SK-MEL-5 (cell line): ENCODE measurements around the gene GPR31. TPM values are rescaled to one million over a fixed set of nuclear protein-coding genes. Genes with fewer than 3 reads are reported as not detected.
"Not testable (repeated sequence)": the region's sequence is repeated elsewhere in the genome, so short reads cannot be mapped to it uniquely, and the experiment has no call there.

ENCODE experiments used
- DNase-seq: peaks from one replicate; pipeline ENCODE4 v3.0.0-alpha.2; 2016; ENCODE audit warnings: low read depth, low spot score
- in situ Hi-C: cut with HindIII; loops from 2 replicates; pipeline ENCODE4 v1.10.0; 2016; ENCODE audit warnings: low sequenced_read_pairs, high pct_unique_total_duplicates, low pct_unique_long_range_greater_than_20kb
- total RNA-seq: library from RNA; depleted of rRNA; stranded (reverse); fragments of >200 nt; shearing (Covaris generic); gene quantifications from 2 replicates; pipeline ENCODE4 v1.2.3, GENCODE V29; 2014

GPR31 gene
- total RNA-seq, 1 experiment from 2014 or later, result not detected

DNA sequence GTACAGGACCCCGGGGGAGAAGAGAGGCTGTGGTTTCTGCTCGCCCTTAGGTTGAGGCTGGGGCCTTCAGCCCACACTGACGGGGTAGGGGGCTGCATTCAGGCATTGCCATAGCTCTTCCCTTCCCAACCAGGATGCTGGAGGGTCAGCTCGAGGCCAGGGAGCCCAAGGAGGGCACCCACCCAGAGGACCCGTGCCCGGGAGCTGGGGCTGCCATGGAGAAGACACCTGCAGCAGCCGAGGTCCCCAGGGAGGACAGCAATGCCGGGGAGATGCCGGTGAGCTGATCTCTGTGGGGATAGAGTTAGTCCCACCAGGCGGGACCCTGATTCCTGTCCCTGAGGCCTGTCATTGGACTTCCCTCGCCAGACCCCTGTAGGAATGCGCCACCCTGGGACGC lies 14.2 kb upstream of the GPR31 start:
- in situ Hi-C loops, DNase-seq: not testable (repeated sequence)

DNA sequence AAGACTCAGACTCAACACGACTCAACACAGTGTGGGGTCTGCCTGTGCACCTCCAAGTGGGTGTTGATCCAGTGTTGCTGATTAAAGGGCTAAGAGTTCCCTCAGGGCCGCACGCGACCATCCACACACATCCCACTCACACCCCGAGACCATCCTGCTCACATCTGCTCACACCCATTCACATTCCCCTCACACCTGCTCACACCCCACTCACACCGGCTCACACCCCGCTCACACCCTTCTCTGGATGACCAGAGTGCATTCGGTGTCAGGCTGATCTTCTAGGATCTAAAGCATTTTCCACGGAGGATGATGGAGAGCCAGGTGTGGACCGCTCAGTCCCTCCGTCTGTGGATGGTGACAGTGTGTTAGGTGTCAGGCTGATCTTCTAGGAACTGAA lies 13.5 kb upstream of the GPR31 start:
- in situ Hi-C loops, DNase-seq: not testable (repeated sequence)

DNA sequence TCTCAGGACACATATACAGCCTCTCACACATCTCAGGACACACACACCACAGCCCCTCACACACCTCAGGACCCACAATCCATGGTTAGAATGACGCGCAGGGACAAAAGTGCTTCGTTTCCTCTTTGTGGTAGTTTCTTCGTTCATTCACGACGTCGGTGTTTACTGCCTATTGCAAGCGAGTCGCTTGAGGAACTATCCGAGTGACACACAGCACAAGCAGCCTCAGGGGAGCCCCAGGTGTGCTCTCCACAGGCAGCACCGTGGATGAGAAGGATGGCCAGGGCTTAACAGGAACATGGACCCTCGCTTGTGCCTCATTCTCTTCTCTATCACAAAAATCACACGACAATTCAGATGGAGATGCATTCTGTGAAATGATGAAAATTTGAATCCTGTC lies 12.1 kb upstream of the GPR31 start:
- in situ Hi-C loops, DNase-seq: not testable (repeated sequence)

DNA sequence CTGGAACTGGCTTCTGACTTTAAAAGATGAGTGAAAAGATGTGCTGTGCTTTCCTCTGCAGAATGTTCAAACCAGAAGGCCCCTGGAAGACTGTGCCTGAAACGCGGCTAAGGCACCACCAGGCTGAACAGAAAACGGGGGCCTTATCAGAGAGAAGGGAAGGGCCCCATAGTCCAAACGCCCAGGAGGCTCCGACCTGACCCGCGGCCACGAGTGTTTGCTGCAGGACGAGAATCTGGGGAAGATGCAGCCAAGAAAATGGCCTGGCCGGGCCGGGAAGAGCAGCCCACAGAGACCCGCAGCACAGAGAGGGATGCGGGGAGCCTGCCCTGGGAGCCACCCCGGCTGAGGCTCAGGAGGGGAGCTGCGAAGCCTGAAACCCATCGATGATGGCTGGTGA lies 10.5 kb upstream of the GPR31 start:
- DNase-seq, in situ Hi-C loops: not testable (repeated sequence)

DNA sequence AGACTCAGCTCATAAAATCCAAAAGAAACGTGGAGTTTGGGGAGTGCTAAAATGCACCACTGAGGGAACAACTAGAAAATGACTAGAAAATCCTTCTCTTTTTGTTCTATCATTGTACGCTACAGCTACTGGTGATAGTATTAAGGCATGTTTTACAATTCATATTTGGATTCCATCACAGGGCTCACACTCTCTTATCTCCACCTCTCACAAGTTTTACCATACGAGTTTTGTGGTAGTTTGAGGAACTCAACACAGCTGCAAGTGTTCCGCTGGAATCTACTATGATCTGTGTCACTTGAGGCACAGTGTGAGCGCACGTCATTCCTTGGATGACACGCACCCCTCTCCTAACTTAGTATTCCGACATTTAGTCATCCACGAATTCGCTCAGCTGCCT lies 9.9 kb upstream of the GPR31 start:
- in situ Hi-C loops, DNase-seq: not testable (repeated sequence)

- in situ Hi-C loops, result no loop called here
Observed at GRCh38 chr6:167165858-167166471, 8.2 kb upstream of the GPR31 start.

DNA sequence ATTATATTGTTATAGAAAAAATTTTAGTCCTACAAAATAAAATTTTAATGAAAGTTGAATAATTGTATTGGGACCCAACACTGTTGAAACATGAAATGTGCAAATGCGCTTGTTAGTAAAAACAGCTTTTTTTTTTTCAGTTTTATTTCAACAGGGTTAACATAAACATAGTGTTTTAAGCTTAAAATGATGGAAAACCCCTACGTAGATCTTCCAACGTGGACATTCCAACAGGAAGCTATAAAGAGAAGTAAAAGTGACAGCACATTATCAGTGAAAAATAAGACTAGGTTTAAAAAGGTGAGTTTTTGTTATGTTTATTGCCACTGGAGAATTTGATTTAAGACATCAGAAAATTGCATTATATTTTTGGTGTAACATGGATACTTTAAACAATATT lies 6.5 kb upstream of the GPR31 start:
- in situ Hi-C loops, result no loop called here

More at GRCh38 chr6:167165858-167166471, 8.2 kb upstream of the GPR31 start:
- DNase-seq, result no peak

DNA sequence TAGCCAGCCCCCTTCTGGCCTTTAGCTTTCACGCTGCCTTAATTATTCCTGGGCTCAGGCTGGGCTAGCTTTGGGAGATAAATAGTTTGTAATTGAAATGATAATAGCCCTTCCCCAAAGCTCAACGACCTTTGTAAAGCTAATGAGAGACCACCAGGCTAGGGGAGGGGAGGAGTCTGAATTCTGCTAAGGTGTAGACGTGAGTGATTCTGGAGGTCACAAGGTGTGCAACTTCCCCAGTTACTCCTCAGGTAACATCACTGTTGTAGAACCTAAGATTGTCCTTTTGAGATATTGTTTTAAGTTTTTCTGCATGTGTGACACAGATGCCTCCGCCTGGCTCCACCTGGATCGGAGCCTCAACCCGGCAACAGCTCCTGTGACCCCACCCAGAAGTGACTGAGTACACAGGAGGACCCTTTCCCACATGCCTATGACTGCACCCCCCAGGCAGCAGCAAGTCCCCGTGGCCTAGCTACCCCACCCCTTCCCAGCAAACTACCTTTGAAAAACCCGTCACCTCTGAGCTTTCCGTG lies 5.8 kb upstream of the GPR31 start:
- in situ Hi-C loops, result no loop called here
- DNase-seq, result no peak

More for the DNA sequence above, 6.5 kb upstream of the GPR31 start:
- DNase-seq, result no peak

DNA sequence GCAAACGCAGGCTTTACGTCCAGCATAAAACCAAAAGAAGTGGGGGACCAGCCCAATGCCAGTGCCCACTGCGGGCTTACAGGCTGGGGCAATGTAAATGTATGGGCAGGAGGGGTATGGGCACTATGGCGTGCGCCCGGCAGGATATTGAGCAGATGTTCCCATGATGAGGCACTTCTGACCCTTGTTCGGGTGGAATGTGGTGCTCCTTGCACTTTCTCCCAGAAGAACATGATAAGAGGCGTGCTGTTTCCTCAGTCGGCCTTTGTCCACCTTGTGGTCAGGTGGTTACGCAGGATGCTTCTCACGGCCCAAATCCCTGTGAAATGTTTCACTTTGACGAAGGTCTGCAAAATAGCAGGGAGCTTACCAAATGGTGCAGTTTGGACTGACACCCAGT lies 4.8 kb upstream of the GPR31 start:
- in situ Hi-C loops, result no loop called here
- DNase-seq, result no peak

DNA sequence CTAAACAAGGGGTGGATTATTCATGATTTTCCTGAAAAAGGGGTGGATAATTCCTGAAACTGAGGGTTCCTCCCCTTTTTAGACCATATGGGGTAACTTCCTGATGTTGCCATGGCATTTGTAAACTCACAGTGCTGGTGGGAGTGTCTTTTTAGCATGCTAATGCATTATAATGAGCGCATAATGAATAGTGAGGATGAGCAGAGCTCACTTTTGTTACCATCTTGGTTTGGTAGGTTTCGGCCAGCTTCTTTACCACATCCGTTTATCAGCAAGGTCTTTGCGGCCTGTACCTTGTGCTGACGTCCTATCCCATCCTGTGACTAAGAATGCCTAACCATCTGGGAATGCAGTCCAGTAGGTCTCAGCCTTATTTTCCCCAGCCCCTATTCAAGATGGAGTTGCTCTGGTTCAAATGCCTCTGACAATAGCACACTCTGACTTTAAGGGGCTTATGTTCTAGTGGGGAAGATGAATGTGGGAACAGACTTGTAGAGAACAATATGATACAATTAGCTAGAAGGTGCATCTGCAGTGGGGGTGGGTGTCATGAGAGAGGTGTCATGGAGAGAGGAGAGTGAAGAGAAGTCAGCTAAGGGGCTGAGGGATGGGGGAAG lies 4.2 kb upstream of the GPR31 start:
- in situ Hi-C loops, result no loop called here
- DNase-seq, result no peak

DNA sequence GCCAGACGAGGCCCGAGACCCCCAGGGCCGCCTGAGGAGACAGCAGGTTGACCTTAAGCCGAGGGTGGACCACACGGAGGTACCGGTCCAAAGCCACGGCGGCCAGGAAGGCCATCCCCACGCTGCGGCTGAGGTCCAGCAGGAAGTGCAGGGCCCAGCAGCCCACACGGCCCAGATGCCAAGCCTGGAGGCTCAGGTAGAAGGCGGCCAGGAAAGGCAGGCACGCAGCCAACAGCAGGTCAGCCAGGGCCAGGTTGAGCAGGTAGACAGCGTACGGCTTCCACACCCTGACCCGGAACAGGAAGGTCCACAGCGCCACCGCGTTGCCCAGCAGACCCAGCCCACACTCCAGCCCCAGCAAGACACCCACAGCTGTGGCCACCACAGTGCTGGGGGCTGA lies 366 bp downstream of the GPR31 start:
- in situ Hi-C loops, result no loop called here

DNA sequence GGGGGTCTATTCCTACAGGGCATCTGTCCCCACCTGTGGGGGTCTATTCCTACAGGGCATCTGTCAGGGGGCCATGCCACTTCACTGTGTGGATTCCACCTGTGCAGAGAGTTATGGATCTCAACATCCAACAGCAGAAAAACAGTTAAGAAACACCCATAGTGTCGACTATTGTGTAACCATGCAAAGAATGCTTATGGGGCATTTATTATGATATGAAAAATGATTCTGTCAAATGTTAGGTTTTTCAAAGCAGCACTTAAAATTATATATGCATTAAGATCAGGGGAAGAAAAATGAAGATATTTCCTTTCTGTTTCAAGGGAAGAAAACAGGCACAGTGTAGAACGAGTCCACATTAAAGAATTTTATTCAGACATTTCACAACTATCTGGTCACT lies 2.9 kb downstream of the GPR31 start:
- DNase-seq, result no peak
- in situ Hi-C loops, result no loop called here

More for the DNA sequence above, 366 bp downstream of the GPR31 start:
- DNase-seq, result no peak

DNA sequence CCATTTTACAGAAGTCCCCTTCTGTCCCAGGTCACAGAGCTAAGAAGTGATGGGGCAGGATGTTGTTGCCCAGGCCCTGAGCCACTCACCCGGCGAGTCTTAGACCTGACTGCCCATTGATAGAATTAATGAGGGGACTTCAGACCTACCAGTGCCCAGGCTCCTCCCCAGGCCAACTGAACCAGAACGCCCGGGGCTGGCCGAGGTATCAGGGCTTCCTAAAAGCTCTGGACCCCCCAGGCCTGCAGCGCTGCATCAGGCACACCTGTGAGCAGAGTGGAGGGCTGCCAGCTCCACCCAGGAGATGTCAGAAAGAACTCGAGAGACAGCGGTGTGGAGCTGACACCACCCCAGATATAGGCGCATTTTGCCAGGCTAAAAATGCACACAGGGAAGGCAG lies 3.5 kb downstream of the GPR31 start:
- in situ Hi-C loops, result no loop called here
- no peak for DNase-seq

DNA sequence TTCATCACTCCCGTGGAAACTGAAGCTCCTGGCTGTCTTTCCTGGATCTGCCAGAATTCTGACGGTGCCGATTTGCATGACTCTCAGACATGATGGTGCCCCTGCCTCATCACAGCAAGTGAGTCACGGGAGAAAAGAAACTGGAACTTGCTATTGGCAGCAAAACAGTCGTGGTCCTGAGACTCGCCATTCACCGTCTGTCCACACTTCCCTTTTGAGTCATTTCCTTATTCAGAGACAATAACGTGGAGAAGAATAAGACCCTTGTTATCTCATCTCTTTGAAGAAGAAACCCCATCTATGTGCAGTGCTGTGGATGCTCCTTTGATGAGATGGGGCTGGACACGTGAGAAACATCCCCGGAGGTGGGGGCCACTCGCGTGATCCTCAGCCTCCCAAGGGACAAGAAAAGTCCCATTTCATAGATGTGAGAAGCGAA lies 4.2 kb downstream of the GPR31 start:
- in situ Hi-C loops, result no loop called here
- peak; percentile 61 for DNase-seq

GRCh38 chr6:167152862-167153261 lies 4.9 kb downstream of the GPR31 start:
- in situ Hi-C loops, result no loop called here
- no peak for DNase-seq

DNA sequence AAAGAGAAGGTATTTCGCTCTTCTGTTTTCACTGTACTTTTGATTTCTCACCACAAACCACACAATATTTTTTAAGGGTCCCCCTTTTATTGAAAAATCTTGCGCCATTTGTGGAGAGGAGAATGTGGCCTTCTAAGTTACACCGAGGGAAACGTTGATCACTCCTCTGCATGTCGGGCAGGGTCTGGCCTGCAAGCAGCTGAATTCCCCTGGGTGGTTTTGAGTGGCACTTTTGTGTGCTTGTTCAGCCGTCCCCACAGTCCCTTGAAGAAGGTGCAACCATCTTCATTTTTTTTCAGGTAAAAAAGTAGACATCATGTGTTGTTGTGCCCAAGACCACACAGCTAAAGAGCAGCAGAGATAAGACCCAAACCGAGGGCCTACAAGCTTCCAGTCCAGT lies 6.1 kb downstream of the GPR31 start:
- in situ Hi-C loops, result no loop called here
- DNase-seq, result no peak

DNA sequence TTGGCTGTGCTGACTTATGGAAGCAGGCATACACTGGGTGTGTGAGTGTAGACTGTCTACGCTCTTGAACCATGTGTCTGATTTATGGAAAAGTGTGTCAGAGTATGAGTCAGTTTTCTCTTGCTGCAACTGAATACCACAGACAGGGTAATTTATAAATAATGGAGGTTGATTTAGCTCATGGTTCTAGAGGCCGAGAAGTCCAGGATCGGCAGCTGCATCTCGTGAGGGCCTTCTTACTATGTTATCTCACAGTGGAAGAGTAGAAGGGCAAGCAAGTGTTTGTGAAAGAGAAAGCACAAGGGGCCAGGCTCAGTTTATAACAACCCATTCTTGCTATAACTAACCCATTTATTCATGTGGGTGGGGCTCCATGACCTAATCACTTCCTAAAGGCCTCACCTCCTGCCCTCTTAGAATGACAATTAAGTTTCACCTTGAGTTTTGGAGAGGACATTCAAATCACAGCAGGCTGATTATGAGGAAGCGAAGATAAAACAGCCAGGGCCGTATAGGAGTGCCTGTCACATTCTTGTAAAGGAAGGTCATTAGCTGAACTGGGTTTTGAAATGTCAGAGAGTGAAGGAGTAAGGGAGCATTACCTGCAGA lies 6.7 kb downstream of the GPR31 start:
- DNase-seq, result no peak
- in situ Hi-C loops, result no loop called here

DNA sequence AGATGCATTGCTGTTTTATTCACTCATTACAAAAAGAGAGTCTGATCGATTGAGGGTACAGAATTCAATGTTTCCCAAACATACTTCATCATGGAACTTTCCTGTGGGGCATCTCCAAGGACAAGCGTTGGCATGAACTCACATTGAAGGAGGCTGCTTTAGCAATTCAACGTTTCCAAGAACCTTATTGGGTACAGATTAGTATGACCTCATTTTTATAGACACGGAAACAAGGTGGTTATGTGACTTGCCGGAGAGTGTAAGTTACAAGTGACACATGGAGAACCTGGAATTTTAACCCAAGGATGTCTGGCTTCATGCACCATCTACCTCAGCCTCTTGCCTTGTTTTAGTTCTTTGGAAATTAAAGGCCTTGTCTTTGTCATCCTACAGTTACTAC lies 8.8 kb downstream of the GPR31 start:
- in situ Hi-C loops, result no loop called here

GRCh38 chr6:167148021-167148420 lies 9.8 kb downstream of the GPR31 start:
- in situ Hi-C loops, result no loop called here
- no peak for DNase-seq

More for the DNA sequence above, 8.8 kb downstream of the GPR31 start:
- DNase-seq, result no peak
